ENCODE results near the gene FHAD1. TPM values are rescaled to one million over a fixed set of nuclear protein-coding genes. Genes with fewer than 3 reads are reported as not detected.

FHAD1 gene
- total and polyA plus RNA-seq, 2 of the 13 experiments (the other 11 are each of a cell fraction or from before 2014, with no cell fraction given) = not detected

DNA sequence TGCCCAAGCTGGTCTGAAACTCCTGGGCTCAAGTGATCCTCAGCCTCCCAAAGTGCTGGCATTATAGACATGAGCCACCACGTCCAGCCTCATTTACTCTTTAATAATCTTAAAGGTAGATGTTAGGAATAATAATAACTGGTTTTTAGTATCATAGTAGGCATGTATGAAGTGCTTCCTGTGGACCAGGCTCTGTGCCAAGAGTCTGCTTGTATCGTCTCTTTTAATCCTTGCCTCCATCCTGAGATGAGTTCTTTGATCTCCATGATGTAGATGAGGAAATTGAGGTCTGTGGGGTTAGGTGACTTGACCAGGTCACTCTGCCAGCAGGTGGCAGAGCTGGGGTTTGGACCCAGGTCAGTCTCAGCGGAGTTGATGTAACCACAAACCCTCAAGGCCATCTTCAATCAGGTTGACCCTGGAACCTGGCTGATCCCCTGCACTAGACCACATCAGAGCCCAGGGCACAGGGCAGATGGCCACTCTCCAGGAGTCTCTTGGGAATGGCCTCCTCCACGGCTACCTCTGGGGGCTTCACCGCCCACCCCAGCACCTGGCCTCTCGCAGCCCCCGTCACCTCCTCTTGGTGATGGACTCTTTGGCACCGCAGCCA lies 173.9 kb downstream of the FHAD1 start (continued):
- TF ChIP-seq, protein P1, sequence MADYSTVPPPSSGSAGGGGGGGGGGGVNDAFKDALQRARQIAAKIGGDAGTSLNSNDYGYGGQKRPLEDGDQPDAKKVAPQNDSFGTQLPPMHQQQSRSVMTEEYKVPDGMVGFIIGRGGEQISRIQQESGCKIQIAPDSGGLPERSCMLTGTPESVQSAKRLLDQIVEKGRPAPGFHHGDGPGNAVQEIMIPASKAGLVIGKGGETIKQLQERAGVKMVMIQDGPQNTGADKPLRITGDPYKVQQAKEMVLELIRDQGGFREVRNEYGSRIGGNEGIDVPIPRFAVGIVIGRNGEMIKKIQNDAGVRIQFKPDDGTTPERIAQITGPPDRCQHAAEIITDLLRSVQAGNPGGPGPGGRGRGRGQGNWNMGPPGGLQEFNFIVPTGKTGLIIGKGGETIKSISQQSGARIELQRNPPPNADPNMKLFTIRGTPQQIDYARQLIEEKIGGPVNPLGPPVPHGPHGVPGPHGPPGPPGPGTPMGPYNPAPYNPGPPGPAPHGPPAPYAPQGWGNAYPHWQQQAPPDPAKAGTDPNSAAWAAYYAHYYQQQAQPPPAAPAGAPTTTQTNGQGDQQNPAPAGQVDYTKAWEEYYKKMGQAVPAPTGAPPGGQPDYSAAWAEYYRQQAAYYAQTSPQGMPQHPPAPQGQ (CRISPR knock-in tag; IDR thresholded peaks at IDR 0.05; ENCODE audit: borderline replicate concordance) = no peak
- TF ChIP-seq MEF2D (CRISPR knock-in tag; IDR thresholded peaks at IDR 0.05) (no peak), SIX1 (CRISPR knock-in tag; IDR thresholded peaks at IDR 0.05; ENCODE audit: borderline replicate concordance) (no peak), NR2F6 (IDR thresholded peaks at IDR 0.05) (peak; percentile 75), NR2F6 (CRISPR knock-in tag; IDR thresholded peaks at IDR 0.05) (peak; percentile 83; the same call in 1 of the 2 replicates), ZNF160 (CRISPR knock-in tag; IDR thresholded peaks at IDR 0.05) (no peak), SMC3 (IDR thresholded peaks at IDR 0.05; ENCODE audit: low read length) (peak; percentile 75), ZNF652 (CRISPR knock-in tag; IDR thresholded peaks at IDR 0.05; ENCODE audit: borderline replicate concordance, low read depth) (no peak), ZNF781 (CRISPR knock-in tag; IDR thresholded peaks at IDR 0.05; ENCODE audit: borderline replicate concordance, not compliant biosample characterization) (no peak), TBX3 (IDR thresholded peaks at IDR 0.05; ENCODE audit: borderline replicate concordance) (no peak), TCF7L2 (IDR thresholded peaks at IDR 0.05; ENCODE audit: low read depth, low read length) (no peak; the same call in 1 of the 2 replicates), RXRB (CRISPR knock-in tag; IDR thresholded peaks at IDR 0.05; ENCODE audit: borderline replicate concordance) (peak; percentile 67; the same call in 1 of the 2 replicates), FOXM1 (CRISPR knock-in tag; IDR thresholded peaks at IDR 0.05) (no peak), PHF20 (CRISPR knock-in tag; IDR thresholded peaks at IDR 0.05) (no peak), ZNF75D (CRISPR knock-in tag; IDR thresholded peaks at IDR 0.05; ENCODE audit: borderline replicate concordance) (no peak), ATF1 (CRISPR knock-in tag; IDR thresholded peaks at IDR 0.05) (no peak), CBFB (CRISPR knock-in tag; IDR thresholded peaks at IDR 0.05) (peak; percentile 94), ZNF143 (CRISPR knock-in tag; IDR thresholded peaks at IDR 0.05) (no peak), PRMT3 (CRISPR knock-in tag; IDR thresholded peaks at IDR 0.05; ENCODE audit: borderline replicate concordance, low read depth) (no peak), RFXAP (CRISPR knock-in tag; IDR thresholded peaks at IDR 0.05; ENCODE audit: borderline replicate concordance) (no peak), SP140L (CRISPR knock-in tag; IDR thresholded peaks at IDR 0.05; ENCODE audit: borderline replicate concordance) (no peak), ZNF441 (CRISPR knock-in tag; IDR thresholded peaks at IDR 0.05; ENCODE audit: borderline replicate concordance) (peak; percentile 79), MBNL3 (CRISPR knock-in tag; conservative IDR thresholded peaks at IDR 0.05) (no peak), ZNF232 (CRISPR knock-in tag; IDR thresholded peaks at IDR 0.05; ENCODE audit: borderline replicate concordance) (no peak)
- TF ChIP-seq, protein P2, sequence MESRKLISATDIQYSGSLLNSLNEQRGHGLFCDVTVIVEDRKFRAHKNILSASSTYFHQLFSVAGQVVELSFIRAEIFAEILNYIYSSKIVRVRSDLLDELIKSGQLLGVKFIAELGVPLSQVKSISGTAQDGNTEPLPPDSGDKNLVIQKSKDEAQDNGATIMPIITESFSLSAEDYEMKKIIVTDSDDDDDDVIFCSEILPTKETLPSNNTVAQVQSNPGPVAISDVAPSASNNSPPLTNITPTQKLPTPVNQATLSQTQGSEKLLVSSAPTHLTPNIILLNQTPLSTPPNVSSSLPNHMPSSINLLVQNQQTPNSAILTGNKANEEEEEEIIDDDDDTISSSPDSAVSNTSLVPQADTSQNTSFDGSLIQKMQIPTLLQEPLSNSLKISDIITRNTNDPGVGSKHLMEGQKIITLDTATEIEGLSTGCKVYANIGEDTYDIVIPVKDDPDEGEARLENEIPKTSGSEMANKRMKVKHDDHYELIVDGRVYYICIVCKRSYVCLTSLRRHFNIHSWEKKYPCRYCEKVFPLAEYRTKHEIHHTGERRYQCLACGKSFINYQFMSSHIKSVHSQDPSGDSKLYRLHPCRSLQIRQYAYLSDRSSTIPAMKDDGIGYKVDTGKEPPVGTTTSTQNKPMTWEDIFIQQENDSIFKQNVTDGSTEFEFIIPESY (CRISPR knock-in tag; IDR thresholded peaks at IDR 0.05) = 0 out of 2 replicates have a peak, but pooled peaks have one; percentile 10
- TF ChIP-seq, protein P3, sequence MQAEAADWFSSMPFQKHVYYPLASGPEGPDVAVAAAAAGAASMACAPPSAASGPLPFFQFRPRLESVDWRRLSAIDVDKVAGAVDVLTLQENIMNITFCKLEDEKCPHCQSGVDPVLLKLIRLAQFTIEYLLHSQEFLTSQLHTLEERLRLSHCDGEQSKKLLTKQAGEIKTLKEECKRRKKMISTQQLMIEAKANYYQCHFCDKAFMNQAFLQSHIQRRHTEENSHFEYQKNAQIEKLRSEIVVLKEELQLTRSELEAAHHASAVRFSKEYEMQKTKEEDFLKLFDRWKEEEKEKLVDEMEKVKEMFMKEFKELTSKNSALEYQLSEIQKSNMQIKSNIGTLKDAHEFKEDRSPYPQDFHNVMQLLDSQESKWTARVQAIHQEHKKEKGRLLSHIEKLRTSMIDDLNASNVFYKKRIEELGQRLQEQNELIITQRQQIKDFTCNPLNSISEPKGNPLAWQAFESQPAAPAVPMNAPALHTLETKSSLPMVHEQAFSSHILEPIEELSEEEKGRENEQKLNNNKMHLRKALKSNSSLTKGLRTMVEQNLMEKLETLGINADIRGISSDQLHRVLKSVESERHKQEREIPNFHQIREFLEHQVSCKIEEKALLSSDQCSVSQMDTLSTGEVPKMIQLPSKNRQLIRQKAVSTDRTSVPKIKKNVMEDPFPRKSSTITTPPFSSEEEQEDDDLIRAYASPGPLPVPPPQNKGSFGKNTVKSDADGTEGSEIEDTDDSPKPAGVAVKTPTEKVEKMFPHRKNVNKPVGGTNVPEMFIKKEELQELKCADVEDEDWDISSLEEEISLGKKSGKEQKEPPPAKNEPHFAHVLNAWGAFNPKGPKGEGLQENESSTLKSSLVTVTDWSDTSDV (CRISPR knock-in tag; IDR thresholded peaks at IDR 0.05) = no peak

All from HepG2 (cell line).